Measurements from ENCODE around the gene ETFB. TPM values are rescaled to one million over a fixed set of nuclear protein-coding genes. Genes with fewer than 3 reads are reported as not detected.

ETFB gene
- total RNA-seq, 1 donor from 2014 or later = 60.0 TPM

DNA sequence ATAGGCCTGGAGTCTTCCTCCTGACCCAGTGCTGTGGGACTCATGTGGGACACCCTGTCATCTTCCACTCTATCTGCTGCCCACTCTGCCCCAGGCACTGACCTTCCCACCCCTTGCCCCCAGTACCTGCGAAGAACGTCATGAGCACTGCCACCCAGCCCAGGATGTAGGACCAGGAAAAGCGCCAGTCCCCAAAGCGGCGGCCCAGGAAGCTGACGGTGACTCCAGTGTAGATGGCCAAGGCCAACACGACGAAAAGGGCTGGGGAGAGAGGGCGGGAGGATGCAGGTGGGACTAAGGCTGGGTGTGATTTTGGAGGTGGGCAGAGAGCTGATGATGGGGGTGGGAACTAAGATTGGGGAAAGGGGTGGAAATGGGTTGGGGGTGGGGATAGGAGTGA, 14.2 kb upstream of the ETFB start:
- TF ChIP-seq, protein P1, sequence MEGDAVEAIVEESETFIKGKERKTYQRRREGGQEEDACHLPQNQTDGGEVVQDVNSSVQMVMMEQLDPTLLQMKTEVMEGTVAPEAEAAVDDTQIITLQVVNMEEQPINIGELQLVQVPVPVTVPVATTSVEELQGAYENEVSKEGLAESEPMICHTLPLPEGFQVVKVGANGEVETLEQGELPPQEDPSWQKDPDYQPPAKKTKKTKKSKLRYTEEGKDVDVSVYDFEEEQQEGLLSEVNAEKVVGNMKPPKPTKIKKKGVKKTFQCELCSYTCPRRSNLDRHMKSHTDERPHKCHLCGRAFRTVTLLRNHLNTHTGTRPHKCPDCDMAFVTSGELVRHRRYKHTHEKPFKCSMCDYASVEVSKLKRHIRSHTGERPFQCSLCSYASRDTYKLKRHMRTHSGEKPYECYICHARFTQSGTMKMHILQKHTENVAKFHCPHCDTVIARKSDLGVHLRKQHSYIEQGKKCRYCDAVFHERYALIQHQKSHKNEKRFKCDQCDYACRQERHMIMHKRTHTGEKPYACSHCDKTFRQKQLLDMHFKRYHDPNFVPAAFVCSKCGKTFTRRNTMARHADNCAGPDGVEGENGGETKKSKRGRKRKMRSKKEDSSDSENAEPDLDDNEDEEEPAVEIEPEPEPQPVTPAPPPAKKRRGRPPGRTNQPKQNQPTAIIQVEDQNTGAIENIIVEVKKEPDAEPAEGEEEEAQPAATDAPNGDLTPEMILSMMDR (IDR thresholded peaks at IDR 0.05; ENCODE audit: unreplicated experiment) = no peak
- H3K27me3 Mint-ChIP-seq (ENCODE audit: low read depth) = no peaks in the 10 kb centered on the region
- no peaks in the 10 kb centered on the region for H3K4me1 Mint-ChIP-seq
- DNase-seq (ENCODE audit: low spot score in 2 of 2, unreplicated experiment in 2 of 2) = no peak
- H3K4me3 Mint-ChIP-seq = no peak overlapping the region
- H3K9me3 Mint-ChIP-seq = no peaks in the 10 kb centered on the region
- no peaks in the 10 kb centered on the region for H3K36me3 Mint-ChIP-seq
- no peak overlapping the region for H3K27ac Mint-ChIP-seq

DNA sequence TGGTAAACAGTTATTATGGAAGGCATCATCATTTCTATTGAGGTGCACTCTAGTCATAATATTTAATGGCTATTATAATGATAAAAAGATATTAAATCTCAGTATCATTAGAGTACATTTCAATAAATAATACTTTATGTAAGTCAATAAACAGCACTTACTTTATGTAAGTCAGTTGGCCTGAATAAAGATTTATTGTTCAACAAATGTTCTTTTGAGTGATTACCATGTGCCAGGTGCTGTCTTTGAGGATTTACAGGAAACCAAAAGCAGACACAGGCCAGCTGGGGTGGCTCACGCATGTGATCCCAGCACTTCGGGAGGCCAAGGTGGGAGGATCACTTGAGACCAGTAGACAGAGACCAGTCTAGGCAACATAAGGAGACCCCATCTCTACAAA, 11.2 kb upstream of the ETFB start:
- Mint-ChIP-seq H3K27me3 (ENCODE audit: low read depth) (peaks cover 6% of the 10 kb centered on the region), H3K27ac (no peak overlapping the region), H3K4me3 (no peak overlapping the region), H3K9me3 (no peaks in the 10 kb centered on the region), H3K36me3 (no peaks in the 10 kb centered on the region), H3K4me1 (no peaks in the 10 kb centered on the region)
- DNase-seq (ENCODE audit: low spot score in 2 of 2, unreplicated experiment in 2 of 2) = no peak
- TF ChIP-seq, protein P1 (IDR thresholded peaks at IDR 0.05; ENCODE audit: unreplicated experiment) = no peak

DNA sequence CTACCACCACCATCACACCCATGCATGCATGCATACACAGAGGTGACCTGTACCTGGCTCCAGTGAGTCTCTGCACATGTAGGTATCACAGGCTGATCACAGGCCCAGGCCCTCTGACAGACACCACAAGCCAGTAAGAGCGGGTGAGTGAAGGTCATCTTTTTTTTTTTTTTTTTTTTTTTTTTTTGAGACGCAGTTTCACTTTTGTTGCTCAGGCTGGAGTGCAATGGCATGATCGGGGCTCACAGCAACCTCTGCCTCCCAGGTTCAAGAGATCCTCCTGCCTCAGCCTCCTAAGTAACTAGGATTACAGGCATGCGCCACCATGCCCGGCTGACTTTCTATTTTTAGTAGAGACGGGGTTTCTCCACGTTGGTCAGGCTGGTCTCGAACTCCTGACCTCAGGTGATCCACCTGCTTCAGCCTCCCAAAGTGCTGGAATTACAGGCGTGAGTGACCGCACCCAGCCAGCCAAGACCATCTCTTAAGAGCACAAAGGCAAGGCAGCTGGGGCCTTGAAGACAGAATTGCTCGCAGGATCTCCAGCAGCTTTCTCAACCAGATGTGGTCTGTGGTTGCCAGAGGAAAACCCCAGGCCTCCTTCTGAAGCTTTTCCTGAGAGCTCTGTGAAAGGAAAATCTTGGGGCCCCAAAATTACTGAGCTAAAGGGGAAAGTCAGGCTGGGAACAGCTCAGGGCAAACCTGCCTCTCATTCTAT, 9.5 kb upstream of the ETFB start:
- no peaks in the 10 kb centered on the region for H3K4me1 Mint-ChIP-seq
- TF ChIP-seq, protein P1 (IDR thresholded peaks at IDR 0.05; ENCODE audit: unreplicated experiment) = no peak
- no peak overlapping the region for H3K4me3 Mint-ChIP-seq

DNA sequence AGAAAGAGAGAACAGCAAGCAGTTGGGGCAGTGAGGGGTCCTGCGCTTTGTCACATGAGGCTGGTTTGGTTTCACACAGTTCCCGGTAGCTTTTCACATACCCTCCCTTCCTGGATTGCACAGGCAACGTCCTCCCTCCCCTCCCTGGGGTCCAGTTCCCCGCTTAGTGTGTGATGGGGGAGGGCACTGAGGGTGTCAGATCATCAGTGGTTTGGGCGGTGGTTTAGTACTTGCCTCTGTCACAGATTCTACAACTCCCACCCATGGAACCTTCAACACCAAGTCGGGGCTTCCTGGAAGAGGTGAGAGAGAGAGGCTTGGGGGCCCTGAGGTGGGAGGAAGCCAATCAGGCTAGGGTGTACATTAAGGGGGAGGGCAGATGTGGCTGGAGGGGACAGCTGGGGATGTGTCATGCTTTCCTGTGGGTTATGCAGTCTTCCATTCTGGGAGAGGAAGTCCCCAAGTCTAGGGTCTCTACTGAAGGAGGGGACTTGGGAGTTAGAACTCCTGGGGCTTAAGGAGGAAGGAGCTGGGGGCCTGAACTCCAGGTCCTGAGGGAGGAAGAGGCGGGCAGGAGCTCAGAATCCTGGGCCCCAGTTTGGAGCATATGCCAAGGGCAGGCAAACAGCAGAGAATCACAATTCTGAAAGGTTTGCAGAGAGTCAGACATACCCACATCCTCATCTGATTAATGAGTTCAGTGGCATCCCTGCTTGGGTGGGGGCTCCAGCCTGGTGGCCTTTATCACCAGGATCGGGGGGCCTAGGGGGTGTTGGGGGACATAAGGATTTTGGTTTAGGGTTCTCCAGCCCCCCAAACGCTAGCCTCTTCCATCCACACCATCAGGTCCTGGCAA, 6.7 kb upstream of the ETFB start, which contains the start of gene NKG7:
NKG7 (minus strand) TSS at position 6 of the 856 bp plus-strand sequence. CDS start 119 bp downstream, outside the sequence.
- TF ChIP-seq, protein P1 (IDR thresholded peaks at IDR 0.05; ENCODE audit: unreplicated experiment) = no peak
- no peaks in the 10 kb centered on the region for H3K9me3 Mint-ChIP-seq
- H3K27me3 Mint-ChIP-seq (ENCODE audit: low read depth) = peaks cover 19% of the 10 kb centered on the region
- DNase-seq (ENCODE audit: low spot score in 2 of 2, unreplicated experiment in 2 of 2) = no peak
- no peaks in the 10 kb centered on the region for H3K36me3 Mint-ChIP-seq
- H3K4me3 Mint-ChIP-seq = no peak within 1 kb of the TSS
- H3K4me1 Mint-ChIP-seq = peaks cover 5% of the 10 kb centered on the region
- H3K27ac Mint-ChIP-seq = no peak within 1 kb of the TSS

More for the DNA sequence above, 9.5 kb upstream of the ETFB start:
- no peaks in the 10 kb centered on the region for H3K9me3 Mint-ChIP-seq
- no peaks in the 10 kb centered on the region for H3K36me3 Mint-ChIP-seq
- H3K27me3 Mint-ChIP-seq (ENCODE audit: low read depth) = peaks cover 17% of the 10 kb centered on the region
- H3K27ac Mint-ChIP-seq = no peak overlapping the region
- no peak for DNase-seq (ENCODE audit: low spot score in 2 of 2, unreplicated experiment in 2 of 2)

DNA sequence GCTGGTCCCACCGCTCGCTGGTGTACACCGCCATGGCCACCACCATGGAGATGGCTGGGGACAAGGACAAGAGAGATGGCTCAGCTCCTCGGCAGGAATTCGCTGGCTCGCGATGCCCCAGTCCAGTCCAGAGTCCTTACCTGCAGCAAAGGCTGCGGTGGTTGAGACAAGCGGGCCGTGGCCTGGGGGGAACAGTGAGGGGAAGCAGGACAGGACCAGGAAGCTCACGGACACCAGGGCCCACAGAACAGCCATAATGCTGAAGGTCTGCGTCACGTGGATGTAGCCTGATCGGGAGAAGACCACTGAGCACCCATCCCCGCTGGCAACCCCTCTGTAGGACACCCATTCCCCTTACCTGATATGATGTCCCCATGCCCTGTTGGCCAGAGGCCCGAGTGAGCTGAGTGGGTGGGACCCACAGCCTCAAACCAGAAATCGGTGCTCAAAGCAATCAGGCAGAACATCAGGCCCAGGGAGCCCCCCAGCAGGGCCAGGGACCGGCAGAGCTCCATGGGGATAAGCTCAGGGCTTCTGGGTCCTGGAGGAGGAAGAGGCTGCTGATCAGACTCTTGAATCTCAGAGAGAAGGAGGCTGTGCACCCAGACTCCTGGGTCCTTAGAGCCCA, 5.9 kb upstream of the ETFB start:
- Mint-ChIP-seq H3K4me3 (no peak overlapping the region), H3K27me3 (ENCODE audit: low read depth) (peaks cover 19% of the 10 kb centered on the region), H3K4me1 (peaks cover 5% of the 10 kb centered on the region), H3K9me3 (no peaks in the 10 kb centered on the region), H3K27ac (no peak overlapping the region), H3K36me3 (no peaks in the 10 kb centered on the region)
- DNase-seq (ENCODE audit: low spot score in 2 of 2, unreplicated experiment in 2 of 2) = no peak
- TF ChIP-seq, protein P1 (IDR thresholded peaks at IDR 0.05; ENCODE audit: unreplicated experiment) = no peak
